Mesodermal cell (in vitro differentiated cells): ENCODE data around the gene CCDC88B.

Source experiments
- H3K27ac ChIP-seq: 2 replicates; pipeline ENCODE4 v1.7.0; 2013; ENCODE audit warnings: mild to moderate bottlenecking, low read depth, low read length, moderate library complexity; ENCODE audit not compliant: severe bottlenecking
- H3K36me3 ChIP-seq: 2 replicates; pipeline ENCODE4 v1.7.1; 2013; ENCODE audit warnings: mild to moderate bottlenecking, low read length, moderate library complexity; ENCODE audit not compliant: control insufficient read depth, insufficient read depth
- H3K4me1 ChIP-seq: one replicate; pipeline ENCODE4 v1.7.1; 2013; ENCODE audit warnings: mild to moderate bottlenecking, low read length; ENCODE audit not compliant: insufficient read depth, control insufficient read depth, poor library complexity, severe bottlenecking
- H3K4me3 ChIP-seq: 2 replicates; pipeline ENCODE4 v1.7.0; 2013; ENCODE audit warnings: low read length, control low read depth, mild to moderate bottlenecking; ENCODE audit not compliant: insufficient read depth, poor library complexity, severe bottlenecking; ENCODE audit errors: extremely low read depth
- H3K9me3 ChIP-seq: 2 replicates; pipeline ENCODE4 v1.7.1; 2013; ENCODE audit warnings: mild to moderate bottlenecking, low read length, moderate library complexity; ENCODE audit not compliant: control insufficient read depth
- WGBS, 2 experiments: methylation state at CpG; one replicate each; pipeline ENCODE4 v1.1.5; 2013; ENCODE audit warnings: missing lambda C conversion rate in 2 of 2; ENCODE audit not compliant: insufficient coverage in 2 of 2; 5-methylcytosine and 5-hydroxymethylcytosine counted together

Gene CCDC88B

DNA sequence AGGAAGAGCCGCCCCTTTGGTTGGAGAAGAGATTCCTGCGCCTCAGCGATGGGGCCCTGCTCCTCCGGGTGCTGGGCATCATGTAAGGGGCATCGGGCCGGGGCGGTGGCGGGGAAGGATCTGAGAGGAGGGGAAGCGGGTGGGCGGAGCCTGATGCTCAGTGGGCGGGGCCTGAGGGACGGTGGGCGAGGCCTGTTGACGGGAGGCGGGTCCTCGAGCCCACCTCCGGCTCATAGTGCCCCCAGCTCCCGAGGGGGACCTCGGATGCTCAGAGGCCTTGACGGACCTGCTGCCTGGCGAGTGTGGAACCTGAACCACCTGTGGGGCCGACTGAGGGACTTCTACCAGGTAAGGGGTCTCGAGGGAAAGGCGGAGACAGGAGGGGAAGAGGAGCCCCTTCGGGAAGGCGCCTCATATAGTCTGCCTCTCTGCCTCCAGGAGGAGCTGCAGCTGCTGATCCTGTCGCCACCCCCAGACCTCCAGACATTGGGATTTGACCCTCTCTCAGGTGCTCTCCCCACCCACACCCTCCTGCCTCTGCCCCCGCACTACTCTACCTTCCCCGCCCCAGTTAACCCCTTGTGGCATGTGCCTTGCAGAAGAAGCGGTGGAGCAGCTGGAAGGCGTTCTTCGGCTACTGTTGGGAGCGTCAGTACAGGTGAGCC lies 799 bp downstream of the CCDC88B start:
- Histone ChIP-seq H3K9me3 (no peaks in the 10 kb centered on the region), H3K27ac (no peak overlapping the region), H3K4me3 (no peak overlapping the region), H3K36me3 (no peaks in the 10 kb centered on the region), H3K4me1 (no peaks in the 10 kb centered on the region)
- 56 to 67% methylated on average over 14 to 31 of the region's 33 CpGs for WGBS, 2 experiments

DNA sequence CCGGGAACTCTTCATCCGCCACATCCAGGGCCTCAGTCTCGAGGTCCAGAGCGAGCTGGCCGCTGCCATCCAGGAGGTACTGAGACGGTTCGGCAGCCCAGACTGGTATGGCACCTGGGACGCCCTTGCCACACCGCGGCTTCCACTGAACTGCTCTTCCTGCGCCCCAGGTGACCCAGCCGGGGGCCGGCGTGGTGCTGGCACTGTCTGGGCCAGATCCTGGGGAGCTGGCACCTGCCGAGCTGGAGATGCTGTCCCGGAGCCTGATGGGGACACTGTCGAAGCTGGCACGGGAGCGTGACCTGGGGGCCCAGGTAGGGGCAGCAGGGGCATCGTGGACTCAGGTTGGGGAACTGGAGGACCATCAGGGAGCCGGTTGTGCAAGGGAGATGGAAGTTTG lies 1.4 kb downstream of the CCDC88B start:
- no peaks in the 10 kb centered on the region for H3K9me3 ChIP-seq
- no peaks in the 10 kb centered on the region for H3K36me3 ChIP-seq
- H3K4me3 ChIP-seq, result no peak overlapping the region
- no peaks in the 10 kb centered on the region for H3K4me1 ChIP-seq
- no peak overlapping the region for H3K27ac ChIP-seq
- 87 to 96% methylated on average over 12 to 21 of the region's 21 CpGs for WGBS, 2 experiments

DNA sequence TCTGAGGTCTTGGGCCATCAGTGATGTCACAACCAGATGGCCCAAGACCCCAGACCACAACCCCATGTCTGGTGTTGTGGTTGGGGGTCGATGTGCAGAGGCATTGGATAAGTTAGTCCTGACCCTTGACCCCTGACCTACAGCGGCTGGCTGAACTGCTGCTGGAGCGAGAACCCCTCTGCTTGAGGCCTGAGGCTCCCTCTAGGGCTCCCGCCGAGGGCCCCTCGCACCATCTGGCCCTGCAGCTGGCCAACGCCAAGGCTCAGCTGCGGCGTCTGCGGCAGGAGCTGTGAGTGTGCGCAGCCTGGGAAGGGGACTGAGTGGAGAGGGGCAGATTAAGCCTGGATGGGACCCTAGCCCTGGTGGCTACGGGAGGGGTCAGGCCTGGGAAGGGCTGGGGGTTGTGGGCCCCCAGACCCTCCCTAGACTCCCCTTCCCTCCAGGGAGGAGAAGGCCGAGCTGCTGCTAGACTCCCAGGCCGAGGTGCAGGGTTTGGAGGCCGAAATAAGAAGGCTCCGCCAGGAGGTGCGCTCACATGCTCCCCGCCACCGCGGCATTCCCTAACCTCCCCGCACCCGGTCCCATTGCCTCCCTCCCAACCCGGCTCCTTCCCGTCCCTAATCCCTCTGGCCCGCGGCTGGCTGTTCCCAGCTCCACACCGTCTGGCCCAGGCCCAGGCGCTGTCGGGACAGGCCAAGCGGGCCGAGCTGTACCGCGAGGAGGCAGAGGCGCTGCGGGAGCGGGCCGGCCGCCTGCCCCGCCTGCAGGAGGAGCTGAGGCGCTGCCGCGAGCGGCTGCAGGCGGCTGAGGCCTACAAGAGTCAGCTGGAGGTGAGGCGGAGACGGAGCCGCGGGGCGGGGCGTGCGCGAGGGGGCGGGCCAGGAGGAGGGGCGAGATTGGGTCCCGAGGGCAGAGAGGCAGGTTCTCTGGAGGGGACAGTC lies 2.1 kb downstream of the CCDC88B start:
- H3K27ac ChIP-seq, result no peak overlapping the region
- no peaks in the 10 kb centered on the region for H3K9me3 ChIP-seq
- H3K4me3 ChIP-seq, result peak overlapping the region; percentile 16
- H3K36me3 ChIP-seq, result no peaks in the 10 kb centered on the region
- WGBS, 2 experiments, result 23 to 31% methylated on average over 37 to 41 of the region's 55 CpGs
- H3K4me1 ChIP-seq, result no peaks in the 10 kb centered on the region

DNA sequence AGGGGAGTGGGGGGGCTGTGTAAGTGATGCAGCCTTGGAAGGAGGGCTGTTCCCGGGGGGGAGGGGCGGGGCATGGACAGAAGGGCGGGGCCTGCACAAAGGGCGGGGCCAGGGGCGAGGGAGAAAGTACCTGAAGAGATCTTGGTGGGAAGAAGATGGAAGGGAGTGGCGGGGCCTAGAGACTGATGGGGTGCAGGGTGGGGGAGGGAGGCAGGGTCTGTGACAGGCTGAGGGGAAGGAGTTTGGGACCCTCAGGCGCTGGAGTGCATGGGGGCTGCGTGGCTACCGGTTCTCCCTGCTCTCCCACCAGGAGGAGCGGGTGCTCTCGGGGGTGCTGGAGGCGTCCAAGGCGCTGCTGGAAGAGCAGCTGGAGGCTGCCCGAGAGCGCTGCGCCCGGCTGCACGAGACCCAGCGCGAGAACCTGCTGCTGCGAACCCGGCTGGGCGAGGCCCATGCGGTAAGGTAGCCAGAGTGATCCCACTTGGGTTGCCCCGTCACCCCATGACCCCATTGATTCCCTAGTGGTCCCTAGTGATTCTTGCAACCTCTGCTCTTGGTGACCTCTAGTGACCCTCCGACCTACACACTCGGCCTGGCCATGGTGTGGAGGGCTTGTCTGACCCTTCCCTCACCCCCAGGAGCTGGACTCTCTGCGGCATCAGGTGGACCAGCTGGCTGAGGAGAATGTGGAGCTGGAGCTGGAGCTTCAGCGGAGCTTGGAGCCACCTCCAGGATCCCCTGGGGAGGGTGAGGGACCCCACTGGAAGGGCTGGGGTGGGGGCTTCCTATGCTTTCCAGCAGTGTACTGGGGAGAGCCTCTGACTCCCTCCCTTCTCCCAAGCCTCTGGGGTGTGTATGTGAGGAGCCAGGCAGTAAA lies 3.1 kb downstream of the CCDC88B start:
- H3K4me1 ChIP-seq, result no peaks in the 10 kb centered on the region
- H3K27ac ChIP-seq, result no peak overlapping the region
- no peaks in the 10 kb centered on the region for H3K9me3 ChIP-seq
- WGBS, 2 experiments, result 89 to 92% methylated on average over 23 of the region's 29 CpGs
- no peaks in the 10 kb centered on the region for H3K36me3 ChIP-seq
- peak overlapping the region; percentile 16 for H3K4me3 ChIP-seq

GRCh38 chr11:64343767-64344559 lies 4.0 kb downstream of the CCDC88B start:
- 84 to 91% methylated on average over 16 to 18 of the region's 18 CpGs for WGBS, 2 experiments
- Histone ChIP-seq H3K27ac (no peak overlapping the region), H3K36me3 (no peaks in the 10 kb centered on the region)

GRCh38 chr11:64344787-64345186 lies 4.8 kb downstream of the CCDC88B start:
- WGBS, 2 experiments, result 95% methylated on average over 28 of the region's 28 CpGs
- H3K4me1 ChIP-seq, result no peaks in the 10 kb centered on the region
- H3K9me3 ChIP-seq, result no peaks in the 10 kb centered on the region
- no peak overlapping the region for H3K27ac ChIP-seq
- no peak overlapping the region for H3K4me3 ChIP-seq
- no peaks in the 10 kb centered on the region for H3K36me3 ChIP-seq

More at GRCh38 chr11:64343767-64344559, 4.0 kb downstream of the CCDC88B start:
- Histone ChIP-seq H3K4me3 (no peak overlapping the region), H3K4me1 (no peaks in the 10 kb centered on the region), H3K9me3 (no peaks in the 10 kb centered on the region)

- no peak overlapping the region for H3K27ac ChIP-seq
- H3K4me1 ChIP-seq, result no peaks in the 10 kb centered on the region
- H3K9me3 ChIP-seq, result no peaks in the 10 kb centered on the region
- H3K4me3 ChIP-seq, result no peak overlapping the region
- H3K36me3 ChIP-seq, result no peaks in the 10 kb centered on the region
- WGBS, 2 experiments, result 79 to 80% methylated on average over 8 to 11 of the region's 12 CpGs
Measured at GRCh38 chr11:64347193-64347867, 7.3 kb downstream of the CCDC88B start.

GRCh38 chr11:64348383-64349024 lies 8.5 kb downstream of the CCDC88B start:
- Histone ChIP-seq H3K27ac (no peak overlapping the region), H3K36me3 (no peaks in the 10 kb centered on the region), H3K4me3 (no peak overlapping the region), H3K4me1 (no peaks in the 10 kb centered on the region), H3K9me3 (no peaks in the 10 kb centered on the region)
- 68 to 76% methylated on average over 10 to 11 of the region's 14 CpGs for WGBS, 2 experiments

DNA sequence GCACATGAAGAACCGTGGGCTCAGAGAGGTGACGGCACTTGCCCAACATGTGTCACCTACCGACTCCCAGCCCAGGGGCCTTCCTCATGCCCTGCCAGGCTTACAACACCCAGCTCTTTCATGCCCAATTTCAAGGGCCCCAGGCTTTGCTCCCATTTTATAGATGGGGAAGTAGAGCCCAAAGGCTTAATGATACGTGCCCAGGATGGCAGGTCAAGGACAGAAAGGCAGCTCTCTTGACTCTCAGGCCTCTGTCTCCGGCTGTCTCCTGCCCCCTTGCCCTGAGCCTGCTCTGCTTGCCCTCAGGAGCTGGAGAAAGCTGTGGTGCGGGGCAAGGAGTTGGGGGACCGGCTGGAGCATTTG lies 9.0 kb downstream of the CCDC88B start:
- no peaks in the 10 kb centered on the region for H3K4me1 ChIP-seq
- H3K36me3 ChIP-seq, result no peaks in the 10 kb centered on the region
- no peak overlapping the region for H3K27ac ChIP-seq
- no peaks in the 10 kb centered on the region for H3K9me3 ChIP-seq
- no peak overlapping the region for H3K4me3 ChIP-seq
- WGBS, 2 experiments, result 92 to 97% methylated on average over 5 to 7 of the region's 7 CpGs
